Liver (tissue), 3 donors: ENCODE results near the gene APOBEC3G.

Experiments used
- ATF3 ChIP-seq: IDR thresholded peaks from 2 replicates; pipeline ENCODE4 v1.6.1; 2016; ENCODE audit warnings: antibody characterized with exemption
- CTCF ChIP-seq: fragments of 150-350 bp; IDR thresholded peaks from 2 replicates; pipeline ENCODE4 v1.5.1; 2017; ENCODE audit warnings: improper control_type of control experiment, low read depth, low read length; ENCODE audit not compliant: missing input control
- GABPA ChIP-seq, 2 donors: IDR thresholded peaks in 1 of 2; conservative IDR thresholded peaks in 1 of 2; 2 replicates each; pipeline ENCODE4 v1.6.1; 2016; ENCODE audit warnings: antibody characterized with exemption in 2 of 2, mild to moderate bottlenecking in 1 of 2, moderate library complexity in 1 of 2
- JUND ChIP-seq, 2 donors: IDR thresholded peaks; 2 replicates each; pipeline ENCODE4 v1.6.1; 2016; ENCODE audit warnings: antibody characterized with exemption in 2 of 2
- NR2F2 ChIP-seq: IDR thresholded peaks from 2 replicates; pipeline ENCODE4 v1.6.1; 2016; ENCODE audit warnings: antibody characterized with exemption
- RAD21 ChIP-seq, 2 donors: IDR thresholded peaks; 2 replicates each; pipeline ENCODE4 v1.6.1; 2016; ENCODE audit warnings: antibody characterized with exemption in 2 of 2, mild to moderate bottlenecking in 2 of 2
- SP1 ChIP-seq: IDR thresholded peaks from 2 replicates; pipeline ENCODE4 v1.6.1; 2018; ENCODE audit warnings: antibody characterized with exemption, mild to moderate bottlenecking
- TAF1 ChIP-seq: conservative IDR thresholded peaks from 2 replicates; pipeline ENCODE4 v1.6.1; 2016; ENCODE audit warnings: antibody characterized with exemption, mild to moderate bottlenecking
- TF ChIP-seq, protein P1 (sequence below): IDR thresholded peaks from 2 replicates; pipeline ENCODE4 v1.6.1; 2016; ENCODE audit warnings: antibody characterized with exemption
- donor health status: healthy.
- donor health status: healthy.

GRCh38 chr22:39070186-39070585 is 6.9 kb upstream of the APOBEC3G start:
- TF ChIP-seq CTCF (no peak), GABPA (IDR thresholded peaks at IDR 0.05 in 1 of 2, conservative IDR thresholded peaks at IDR 0.05 in 1 of 2) (no peak), ATF3 (no peak), RAD21 (IDR thresholded peaks at IDR 0.05) (no peak), JUND (IDR thresholded peaks at IDR 0.05) (no peak), NR2F2 (no peak), SP1 (no peak), TAF1 (no peak)
- TF ChIP-seq, protein P1, sequence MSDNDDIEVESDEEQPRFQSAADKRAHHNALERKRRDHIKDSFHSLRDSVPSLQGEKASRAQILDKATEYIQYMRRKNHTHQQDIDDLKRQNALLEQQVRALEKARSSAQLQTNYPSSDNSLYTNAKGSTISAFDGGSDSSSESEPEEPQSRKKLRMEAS = no peak
